ENCODE results near the gene UPB1. TPM values are rescaled to one million over a fixed set of nuclear protein-coding genes. Genes with fewer than 3 reads are reported as not detected.

Gene UPB1
- total RNA-seq, 4 donors from 2014 or later = 0.51 to 2.4 (median 1.6) TPM

- DNase-seq (ENCODE audit: low spot score in 2 of 2) = no peak
- Histone ChIP-seq H3K4me1 (peaks cover 9% of the 10 kb centered on the region), H3K36me3 (no peaks in the 10 kb centered on the region), H3K27ac (no peak overlapping the region), H3K27me3 (no peaks in the 10 kb centered on the region), H3K4me3 (no peak overlapping the region), H3K9me3 (no peaks in the 10 kb centered on the region)
- 26% methylated on average over 3 of the region's 3 CpGs for WGBS
- no peak for TF ChIP-seq EP300 (IDR thresholded peaks at IDR 0.05)
- no peak for TF ChIP-seq POLR2AphosphoS5 (IDR thresholded peaks at IDR 0.05)
- no peak for TF ChIP-seq POLR2A (IDR thresholded peaks at IDR 0.05)
- TF ChIP-seq CTCF (IDR thresholded peaks at IDR 0.05) = no peak
Observed at GRCh38 chr22:24482575-24482974, 12.6 kb upstream of the UPB1 start.

- H3K9me3 ChIP-seq = no peaks in the 10 kb centered on the region
- no peaks in the 10 kb centered on the region for H3K36me3 ChIP-seq
- H3K4me1 ChIP-seq = peaks cover 9% of the 10 kb centered on the region
- H3K27me3 ChIP-seq = no peaks in the 10 kb centered on the region
- DNase-seq (ENCODE audit: low spot score in 2 of 2) = no peak
- no peak for TF ChIP-seq POLR2AphosphoS5 (IDR thresholded peaks at IDR 0.05)
- no peak for TF ChIP-seq CTCF (IDR thresholded peaks at IDR 0.05)
- TF ChIP-seq POLR2A (IDR thresholded peaks at IDR 0.05) = no peak
- TF ChIP-seq EP300 (IDR thresholded peaks at IDR 0.05) = no peak
- H3K4me3 ChIP-seq = no peak overlapping the region
- no peak overlapping the region for H3K27ac ChIP-seq
- 76% methylated on average over 2 of the region's 2 CpGs for WGBS
Observed at GRCh38 chr22:24482998-24483397, 12.1 kb upstream of the UPB1 start.

- WGBS = 80% methylated on average over 5 of the region's 5 CpGs
- no peak overlapping the region for H3K27ac ChIP-seq
- TF ChIP-seq CTCF (IDR thresholded peaks at IDR 0.05) = no peak
- no peak for TF ChIP-seq EP300 (IDR thresholded peaks at IDR 0.05)
- no peak for TF ChIP-seq POLR2A (IDR thresholded peaks at IDR 0.05)
- TF ChIP-seq POLR2AphosphoS5 (IDR thresholded peaks at IDR 0.05) = no peak
- H3K27me3 ChIP-seq = no peaks in the 10 kb centered on the region
- H3K36me3 ChIP-seq = no peaks in the 10 kb centered on the region
- no peak for DNase-seq (ENCODE audit: low spot score in 2 of 2)
- H3K4me1 ChIP-seq = peaks cover 9% of the 10 kb centered on the region
- no peaks in the 10 kb centered on the region for H3K9me3 ChIP-seq
- no peak overlapping the region for H3K4me3 ChIP-seq
Observed at GRCh38 chr22:24483976-24484545, 11.1 kb upstream of the UPB1 start.

GRCh38 chr22:24485170-24485569 is 10.0 kb upstream of the UPB1 start:
- 86% methylated on average over 4 of the region's 4 CpGs for WGBS
- Histone ChIP-seq H3K27me3 (no peaks in the 10 kb centered on the region), H3K4me1 (peaks cover 9% of the 10 kb centered on the region), H3K36me3 (no peaks in the 10 kb centered on the region), H3K9me3 (no peaks in the 10 kb centered on the region), H3K4me3 (no peak overlapping the region), H3K27ac (no peak overlapping the region)
- no peak for TF ChIP-seq POLR2A (IDR thresholded peaks at IDR 0.05)
- TF ChIP-seq POLR2AphosphoS5 (IDR thresholded peaks at IDR 0.05) = no peak
- TF ChIP-seq CTCF (IDR thresholded peaks at IDR 0.05) = no peak
- no peak for TF ChIP-seq EP300 (IDR thresholded peaks at IDR 0.05)
- no peak for DNase-seq (ENCODE audit: low spot score in 2 of 2)

- no peak for DNase-seq (ENCODE audit: low spot score in 2 of 2)
- TF ChIP-seq POLR2AphosphoS5 (IDR thresholded peaks at IDR 0.05) (no peak), POLR2A (IDR thresholded peaks at IDR 0.05) (no peak), CTCF (IDR thresholded peaks at IDR 0.05) (no peak), EP300 (IDR thresholded peaks at IDR 0.05) (no peak)
- Histone ChIP-seq H3K27ac (no peak overlapping the region), H3K36me3 (no peaks in the 10 kb centered on the region), H3K27me3 (no peaks in the 10 kb centered on the region), H3K4me1 (peaks cover 9% of the 10 kb centered on the region), H3K4me3 (no peak overlapping the region), H3K9me3 (no peaks in the 10 kb centered on the region)
- WGBS = 64% methylated on average over 3 of the region's 3 CpGs
Observed at GRCh38 chr22:24485608-24486007, 9.5 kb upstream of the UPB1 start.

Data from suprapubic skin (tissue), 4 donors.